GM12872 (cell line): ENCODE results near the gene MMP8.

Experiments
- CTCF ChIP-seq: IDR thresholded peaks from 3 replicates; pipeline ENCODE4 v1.5.1; 2011; ENCODE audit warnings: low read depth, mild to moderate bottlenecking, low read length, moderate library complexity; ENCODE audit not compliant: insufficient read depth

Gene MMP8

GRCh38 chr11:102666331-102666957 is 58.3 kb downstream of the MMP8 start:
- TF ChIP-seq CTCF, result peak; percentile 82

DNA sequence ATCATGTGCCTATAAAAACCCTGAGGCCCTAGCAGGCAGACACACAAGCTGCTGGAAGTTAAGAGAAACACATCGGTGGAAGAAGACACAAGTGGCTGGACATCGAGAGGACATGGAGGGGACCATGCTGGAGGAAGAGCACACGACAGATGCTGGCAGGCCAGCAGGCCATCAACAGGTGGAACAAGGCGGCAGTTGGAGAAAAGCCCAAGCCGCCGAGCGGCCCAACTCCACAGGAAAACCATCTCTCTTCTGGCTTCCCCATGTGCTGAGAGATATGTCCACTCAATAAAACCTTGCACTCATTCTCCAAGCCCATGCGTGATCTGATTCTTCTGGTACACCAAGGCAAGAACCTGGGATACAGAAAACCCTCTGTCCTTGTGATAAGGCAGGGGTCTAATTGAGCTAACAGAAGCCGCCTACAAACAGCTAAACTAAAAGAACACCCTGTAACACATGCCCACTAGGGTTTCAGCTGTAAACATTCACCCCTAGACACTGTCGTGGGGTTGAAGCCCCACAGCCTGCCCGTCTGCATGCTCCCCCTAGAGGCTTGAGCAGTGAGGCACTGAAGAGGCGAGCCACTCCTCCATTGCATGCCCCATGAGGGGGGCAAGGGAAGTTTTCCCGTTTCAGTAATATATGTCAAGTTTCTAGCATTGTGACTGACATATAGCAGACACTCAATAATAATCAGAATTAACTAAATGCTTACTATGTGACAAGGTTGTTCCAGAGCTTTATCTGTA is 60.6 kb downstream of the MMP8 start:
- peak; percentile 69 for TF ChIP-seq CTCF

DNA sequence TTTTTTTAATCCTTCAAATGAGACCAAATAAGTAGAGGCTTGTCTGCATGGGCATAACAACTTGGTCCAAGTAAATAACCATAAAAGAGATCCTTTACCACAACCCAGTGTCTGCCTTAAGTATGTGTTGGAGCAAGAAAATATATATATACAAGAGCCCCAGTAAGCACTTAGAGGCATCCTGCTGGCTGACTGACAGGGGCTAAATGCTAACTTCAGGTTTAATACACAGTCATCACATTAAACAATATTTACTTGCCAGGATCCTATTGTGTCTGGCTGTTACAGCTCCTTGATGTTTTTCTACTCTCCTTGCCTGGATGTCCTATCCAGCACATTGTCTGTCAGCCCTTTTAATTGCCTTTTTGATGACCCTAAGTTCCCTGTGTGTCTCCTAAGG is 62.1 kb downstream of the MMP8 start:
- TF ChIP-seq CTCF, result no peak
